ENCODE measurements around the gene KCNK1. TPM values are rescaled to one million over a fixed set of nuclear protein-coding genes. Genes with fewer than 3 reads are reported as not detected.

Gene KCNK1
- total and polyA plus RNA-seq, 2 of the 8 experiments (the other 6 are each of a cell fraction or from before 2014, with no cell fraction given): 11.9 to 16.5 TPM

DNA sequence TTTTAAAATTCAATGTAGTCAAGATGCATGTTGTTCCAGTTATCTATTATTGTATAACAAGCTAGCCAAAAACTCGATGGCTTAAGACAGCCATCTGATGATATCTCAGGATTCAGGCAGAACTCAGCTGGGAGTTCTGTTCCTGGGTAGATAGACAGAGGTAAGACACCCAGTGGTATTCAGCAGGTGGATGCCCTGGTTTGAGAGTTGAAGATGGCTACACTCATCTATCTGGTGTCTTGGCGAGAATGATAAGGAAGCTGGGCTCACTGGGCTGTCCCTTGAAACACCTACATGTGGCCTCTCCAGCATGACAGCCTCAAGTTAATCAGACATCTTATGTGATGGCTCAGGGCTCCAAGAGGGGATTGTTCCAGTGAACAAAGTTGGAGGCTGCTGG, 3.3 kb upstream of the KCNK1 start:
- Histone ChIP-seq H3K27me3 (replicated peaks in 1 of 4; ENCODE audit: control insufficient read depth in 3 of 4, extremely low read depth in 1 of 4, insufficient read depth in 3 of 4, low read length in 3 of 4) (peaks cover 0 to 11% (median 7%) of the 10 kb centered on the region in 4 experiments; a peak in 5 of 7 replicates), H2AK5ac (ENCODE audit: low read depth, low read length) (no peak overlapping the region), H3K4me1 (replicated peaks in 1 of 4; ENCODE audit: control insufficient read depth in 3 of 4, insufficient read depth in 4 of 4, low read length in 3 of 4) (peaks cover 0 to under 1% (median 0%) of the 10 kb centered on the region in 4 experiments; a peak in 3 of 7 replicates), H2BK120ac (replicated peaks; ENCODE audit: low read depth, low read length) (no peak overlapping the region), H3K79me1 (ENCODE audit: low read depth, low read length) (no peaks in the 10 kb centered on the region), H4K8ac (ENCODE audit: extremely low read depth, insufficient read depth, low read length) (no peak overlapping the region), H2BK20ac (ENCODE audit: low read length) (no peak overlapping the region), H3K18ac (ENCODE audit: extremely low read depth, low read length) (no peak overlapping the region), H3K23ac (ENCODE audit: insufficient read length) (no peak overlapping the region), H3K23me2 (ENCODE audit: low read depth, low read length) (peaks cover 17% of the 10 kb centered on the region), H4K5ac (ENCODE audit: insufficient read length, low read depth, low read length) (no peak overlapping the region), H2BK5ac (ENCODE audit: low read depth, low read length) (no peak overlapping the region), H3K4ac (replicated peaks; ENCODE audit: insufficient read length, low read depth, low read length) (no peak overlapping the region), H4K20me1 (replicated peaks in 1 of 2; ENCODE audit: control insufficient read depth in 1 of 2, insufficient read depth in 2 of 2, low read length in 2 of 2) (no peaks in the 10 kb centered on the region), H3K4me2 (ENCODE audit: insufficient read depth in 1 of 2, low read depth in 2 of 2, low read length in 2 of 2) (no peak overlapping the region), H3K9ac (replicated peaks in 1 of 4; ENCODE audit: extremely low read depth in 1 of 4, low read depth in 3 of 4, low read length in 3 of 4) (no peak overlapping the region), H2AFZ (ENCODE audit: low read length) (no peak overlapping the region), H3K79me2 (ENCODE audit: control insufficient read depth in 1 of 2, insufficient read depth in 2 of 2, low read length in 2 of 2) (peaks cover 0 to 5% of the 10 kb centered on the region in 2 experiments; a peak in 2 of 4 replicates), H4K91ac (replicated peaks; ENCODE audit: insufficient read length, low read length) (no peak overlapping the region), H2BK15ac (ENCODE audit: low read length) (no peak overlapping the region), H3K36me3 (ENCODE audit: control insufficient read depth in 2 of 4, insufficient read depth in 4 of 4, low read length in 3 of 4) (no peaks in the 10 kb centered on the region), H3K14ac (ENCODE audit: insufficient read length) (no peak overlapping the region), H3K4me3 (ENCODE audit: extremely low read depth in 1 of 4, insufficient read depth in 2 of 4, low read depth in 3 of 4, low read length in 4 of 4) (no peak overlapping the region), H2BK12ac (ENCODE audit: low read depth, low read length) (no peak overlapping the region), H3K9me3 (ENCODE audit: insufficient read depth in 2 of 2, low read depth in 1 of 2, low read length in 1 of 2) (no peaks in the 10 kb centered on the region), H3K56ac (replicated peaks; ENCODE audit: insufficient read length, low read depth, low read length) (no peak overlapping the region), H3K27ac (ENCODE audit: low read depth, low read length) (no peak overlapping the region)
- WGBS, 2 experiments (ENCODE audit: extremely low coverage in 1 of 2, insufficient coverage in 1 of 2, insufficient read length in 1 of 2, insufficient replicate concordance in 2 of 2, low coverage in 1 of 2, low lambda C conversion rate in 2 of 2, missing lambda C conversion rate in 1 of 2): 90% methylated on average over 2 of the region's 2 CpGs; no CpG with 5 or more reads in 1 of the 2 experiments
- TF ChIP-seq TBP (IDR thresholded peaks at IDR 0.05; ENCODE audit: low read depth, low read length): no peak
- TF ChIP-seq EZH2 (IDR thresholded peaks at IDR 0.05; ENCODE audit: low read depth, low read length, severe bottlenecking): no peak
- TF ChIP-seq YY1 (IDR thresholded peaks at IDR 0.05; ENCODE audit: low read depth, low read length): no peak
- no peak for TF ChIP-seq USF2 (IDR thresholded peaks at IDR 0.05; ENCODE audit: low read length)
- no peak for TF ChIP-seq KDM1A (IDR thresholded peaks at IDR 0.05; ENCODE audit: borderline replicate concordance, low read length)
- no peak for TF ChIP-seq POLR2A (IDR thresholded peaks at IDR 0.05; ENCODE audit: control extremely low read depth in 1 of 2, low read depth in 2 of 2, low read length in 2 of 2)
- TF ChIP-seq FOSL1 (IDR thresholded peaks at IDR 0.05; ENCODE audit: insufficient read depth, low read depth, low read length): no peak
- ChIA-PET CTCF (ENCODE audit: partially characterized antibody) (no interaction called here), POLR2A (ENCODE audit: partially characterized antibody) (interaction anchor here (0.6 kb wide), 1 partner anchor 40 kb away, joined by 3 read pairs; no protein-coding TSS in a partner anchor)
- DNase-seq (ENCODE audit: low read depth in 1 of 2, low spot score in 2 of 2): no peak
- no peak for FAIRE-seq

Measured in H1 (cell line).